IMR-90 (cell line): ENCODE measurements around the gene CPAMD8.

Source experiments
- RAD21 ChIP-seq: IDR thresholded peaks from 2 replicates; pipeline ENCODE4 v1.6.1; 2012; ENCODE audit warnings: low read length, improper control_type of control experiment
- TF ChIP-seq, protein P1 (sequence below): conservative IDR thresholded peaks from 2 replicates; pipeline ENCODE4 v1.5.1; 2012; ENCODE audit warnings: mild to moderate bottlenecking, low read depth, low read length, improper control_type of control experiment

DNA sequence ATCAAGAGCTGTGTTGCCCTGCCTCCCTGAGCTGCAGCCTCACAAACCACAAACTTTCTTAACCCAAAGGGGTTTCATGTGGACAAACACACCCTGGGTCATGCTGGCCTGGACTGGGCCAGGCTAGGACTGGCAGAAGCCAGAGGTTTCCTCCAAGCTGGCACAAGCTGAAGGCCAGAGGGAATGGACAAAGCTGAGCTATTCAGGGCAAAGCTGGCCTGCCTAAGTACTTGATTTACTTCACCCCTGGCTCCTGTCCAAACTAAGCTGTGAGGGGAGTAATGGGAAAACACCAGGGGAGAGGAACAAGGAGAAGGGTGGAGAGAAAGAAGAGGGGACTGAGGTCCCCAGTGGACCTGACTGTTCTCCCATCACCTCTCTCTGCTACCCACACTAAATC, 6.2 kb downstream of the CPAMD8 start:
- TF ChIP-seq RAD21: no peak
- TF ChIP-seq, protein P1, sequence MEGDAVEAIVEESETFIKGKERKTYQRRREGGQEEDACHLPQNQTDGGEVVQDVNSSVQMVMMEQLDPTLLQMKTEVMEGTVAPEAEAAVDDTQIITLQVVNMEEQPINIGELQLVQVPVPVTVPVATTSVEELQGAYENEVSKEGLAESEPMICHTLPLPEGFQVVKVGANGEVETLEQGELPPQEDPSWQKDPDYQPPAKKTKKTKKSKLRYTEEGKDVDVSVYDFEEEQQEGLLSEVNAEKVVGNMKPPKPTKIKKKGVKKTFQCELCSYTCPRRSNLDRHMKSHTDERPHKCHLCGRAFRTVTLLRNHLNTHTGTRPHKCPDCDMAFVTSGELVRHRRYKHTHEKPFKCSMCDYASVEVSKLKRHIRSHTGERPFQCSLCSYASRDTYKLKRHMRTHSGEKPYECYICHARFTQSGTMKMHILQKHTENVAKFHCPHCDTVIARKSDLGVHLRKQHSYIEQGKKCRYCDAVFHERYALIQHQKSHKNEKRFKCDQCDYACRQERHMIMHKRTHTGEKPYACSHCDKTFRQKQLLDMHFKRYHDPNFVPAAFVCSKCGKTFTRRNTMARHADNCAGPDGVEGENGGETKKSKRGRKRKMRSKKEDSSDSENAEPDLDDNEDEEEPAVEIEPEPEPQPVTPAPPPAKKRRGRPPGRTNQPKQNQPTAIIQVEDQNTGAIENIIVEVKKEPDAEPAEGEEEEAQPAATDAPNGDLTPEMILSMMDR: no peak
